WTC11 (cell line): ENCODE measurements around the gene SOCS1.

Experiments used
- AR ChIP-seq: fragments of 250-450 bp; sonication (Bioruptor Pico); IDR thresholded peaks from 2 replicates; pipeline ENCODE4 v1.9.0; 2021; ENCODE audit warnings: mild to moderate bottlenecking
- CREB1 ChIP-seq: sonication (generic); formaldehyde crosslinking; IDR thresholded peaks from 2 replicates; pipeline ENCODE4 v1.8.0; 2023; ENCODE audit warnings: mild to moderate bottlenecking, missing genetic modification reagents
- CTCF ChIP-seq: fragments of 200-600 bp; IDR thresholded peaks from 2 replicates; pipeline ENCODE4 v1.8.0; 2022; ENCODE audit warnings: antibody characterized with exemption
- FOXP4 ChIP-seq: sonication (generic); formaldehyde crosslinking; IDR thresholded peaks from 2 replicates; pipeline ENCODE4 v1.8.0; 2022; ENCODE audit warnings: mild to moderate bottlenecking, missing genetic modification reagents
- MLX ChIP-seq: sonication (generic); formaldehyde crosslinking; IDR thresholded peaks from 2 replicates; pipeline ENCODE4 v1.8.1; 2023; ENCODE audit warnings: mild to moderate bottlenecking, missing genetic modification reagents, moderate library complexity
- NFE2L1 ChIP-seq: sonication (generic); formaldehyde crosslinking; IDR thresholded peaks from 2 replicates; pipeline ENCODE4 v1.8.1; 2023; ENCODE audit warnings: missing genetic modification reagents
- RORB ChIP-seq: fragments of 250-450 bp; sonication (Bioruptor Pico); IDR thresholded peaks from 2 replicates; pipeline ENCODE4 v1.9.0; 2021; ENCODE audit warnings: mild to moderate bottlenecking
- ZNF317 ChIP-seq: sonication (generic); formaldehyde crosslinking; IDR thresholded peaks from 2 replicates; pipeline ENCODE4 v1.8.1; 2023; ENCODE audit warnings: low read depth, mild to moderate bottlenecking, moderate library complexity, missing genetic modification reagents, borderline replicate concordance
- ZNF416 ChIP-seq: fragments of 250-450 bp; sonication (Bioruptor Pico); IDR thresholded peaks from 2 replicates; pipeline ENCODE4 v1.9.0; 2021; ENCODE audit warnings: mild to moderate bottlenecking, inconsistent platforms

GRCh38 chr16:11278681-11279628 lies 23.0 kb upstream of the SOCS1 start:
- no peak for TF ChIP-seq CREB1 (CRISPR knock-in tag)
- no peak for TF ChIP-seq CTCF
- TF ChIP-seq ZNF416 (CRISPR knock-in tag), result no peak
- no peak for TF ChIP-seq ZNF317 (CRISPR knock-in tag)
- TF ChIP-seq FOXP4, result no peak
- no peak for TF ChIP-seq AR (CRISPR knock-in tag)
- no peak for TF ChIP-seq MLX
- no peak for TF ChIP-seq RORB (CRISPR knock-in tag)
- TF ChIP-seq NFE2L1 (CRISPR knock-in tag), result no peak
